Chondrocyte (in vitro differentiated cells): ENCODE results near the gene C12orf60. TPM values are rescaled to one million over a fixed set of nuclear protein-coding genes. Genes with fewer than 3 reads are reported as not detected.

Experiments used
- DNase-seq: peaks from one replicate; pipeline ENCODE4 v3.0.0; 2021; ENCODE audit warnings: mixed read lengths, low spot score
- H3K27ac Mint-ChIP-seq: one replicate; pipeline ENCODE4 v1.8.0; 2021; ENCODE audit warnings: mild to moderate bottlenecking, moderate library complexity, mixed read lengths; ENCODE audit not compliant: unreplicated experiment
- H3K27me3 Mint-ChIP-seq: 2 replicates; pipeline ENCODE4 v1.8.0; 2021; ENCODE audit warnings: low read depth, mixed read lengths
- H3K36me3 Mint-ChIP-seq: 2 replicates; pipeline ENCODE4 v1.8.0; 2021; ENCODE audit warnings: low read depth, mixed read lengths
- H3K4me1 Mint-ChIP-seq: 2 replicates; pipeline ENCODE4 v1.8.0; 2021; ENCODE audit warnings: low read depth, mild to moderate bottlenecking, mixed read lengths
- H3K4me3 Mint-ChIP-seq: one replicate; pipeline ENCODE4 v1.8.0; 2021; ENCODE audit warnings: mild to moderate bottlenecking, moderate library complexity, mixed read lengths; ENCODE audit not compliant: unreplicated experiment
- H3K9me3 Mint-ChIP-seq: 2 replicates; pipeline ENCODE4 v1.8.0; 2021; ENCODE audit warnings: low read depth, mixed read lengths
- CTCF ChIP-seq: fragments of 200-600 bp; sonication (generic); IDR thresholded peaks from 2 replicates; pipeline ENCODE4 v1.5.0; 2021; ENCODE audit warnings: antibody characterized with exemption, mild to moderate bottlenecking, moderate library complexity
- total RNA-seq: library from RNA; stranded (reverse); gene quantifications from 3 replicates; pipeline ENCODE4 v1.2.1, GENCODE V29; 2021

The C12orf60 gene
- total RNA-seq, 1 donor from 2014 or later, result 0.82 TPM

- Mint-ChIP-seq H3K27ac (no peak overlapping the region), H3K4me1 (no peaks in the 10 kb centered on the region), H3K36me3 (peaks cover 45% of the 10 kb centered on the region), H3K9me3 (no peaks in the 10 kb centered on the region), H3K4me3 (no peak overlapping the region), H3K27me3 (no peaks in the 10 kb centered on the region)
- no peak for DNase-seq
- no peak for TF ChIP-seq CTCF
These were observed 8.4 kb upstream of the C12orf60 start for GRCh38 chr12:14795028-14795448.

- Mint-ChIP-seq H3K4me1 (peaks cover 3% of the 10 kb centered on the region), H3K27ac (no peak overlapping the region), H3K9me3 (no peaks in the 10 kb centered on the region), H3K36me3 (peaks cover 11% of the 10 kb centered on the region), H3K27me3 (no peaks in the 10 kb centered on the region), H3K4me3 (no peak overlapping the region)
- no peak for TF ChIP-seq CTCF
- no peak for DNase-seq
These were observed 1.2 kb upstream of the C12orf60 start for GRCh38 chr12:14802247-14802646.

- no peak for DNase-seq
- no peak overlapping the region for H3K4me3 Mint-ChIP-seq
- H3K4me1 Mint-ChIP-seq, result peaks cover 3% of the 10 kb centered on the region
- no peak for TF ChIP-seq CTCF
- no peaks in the 10 kb centered on the region for H3K9me3 Mint-ChIP-seq
- no peaks in the 10 kb centered on the region for H3K27me3 Mint-ChIP-seq
- no peak overlapping the region for H3K27ac Mint-ChIP-seq
- H3K36me3 Mint-ChIP-seq, result peaks cover 6% of the 10 kb centered on the region
These were observed 804 bp upstream of the C12orf60 start for GRCh38 chr12:14802721-14803010.

GRCh38 chr12:14803830-14804160 is 325 bp downstream of the C12orf60 start:
- TF ChIP-seq CTCF, result no peak

GRCh38 chr12:14810167-14810952 is 6.9 kb downstream of the C12orf60 start:
- Mint-ChIP-seq H3K36me3 (no peaks in the 10 kb centered on the region), H3K27ac (no peak overlapping the region), H3K27me3 (no peaks in the 10 kb centered on the region), H3K9me3 (no peaks in the 10 kb centered on the region), H3K4me1 (no peaks in the 10 kb centered on the region), H3K4me3 (no peak overlapping the region)
- TF ChIP-seq CTCF, result no peak
- no peak for DNase-seq

More at GRCh38 chr12:14803830-14804160, 325 bp downstream of the C12orf60 start:
- Mint-ChIP-seq H3K27me3 (no peaks in the 10 kb centered on the region), H3K4me1 (peaks cover 3% of the 10 kb centered on the region), H3K36me3 (peaks cover 4% of the 10 kb centered on the region), H3K27ac (no peak overlapping the region), H3K9me3 (no peaks in the 10 kb centered on the region), H3K4me3 (no peak overlapping the region)
- no peak for DNase-seq
